DMS79 treated with DMSO at 0.1 percent for 48 hours (cell line): ENCODE results near the gene MCEMP1.
A peak's percentile ranks its signal among the peaks of the same experiment; 100 is the strongest.
"Not testable (repeated sequence)": the region's sequence is repeated elsewhere in the genome, so short reads cannot be mapped to it uniquely, and the experiment has no call there.

Experiments used
- DNase-seq: peaks from one replicate; lab custom pipeline; 2025; lab: John Stamatoyannopoulos, UW

The MCEMP1 gene

DNA sequence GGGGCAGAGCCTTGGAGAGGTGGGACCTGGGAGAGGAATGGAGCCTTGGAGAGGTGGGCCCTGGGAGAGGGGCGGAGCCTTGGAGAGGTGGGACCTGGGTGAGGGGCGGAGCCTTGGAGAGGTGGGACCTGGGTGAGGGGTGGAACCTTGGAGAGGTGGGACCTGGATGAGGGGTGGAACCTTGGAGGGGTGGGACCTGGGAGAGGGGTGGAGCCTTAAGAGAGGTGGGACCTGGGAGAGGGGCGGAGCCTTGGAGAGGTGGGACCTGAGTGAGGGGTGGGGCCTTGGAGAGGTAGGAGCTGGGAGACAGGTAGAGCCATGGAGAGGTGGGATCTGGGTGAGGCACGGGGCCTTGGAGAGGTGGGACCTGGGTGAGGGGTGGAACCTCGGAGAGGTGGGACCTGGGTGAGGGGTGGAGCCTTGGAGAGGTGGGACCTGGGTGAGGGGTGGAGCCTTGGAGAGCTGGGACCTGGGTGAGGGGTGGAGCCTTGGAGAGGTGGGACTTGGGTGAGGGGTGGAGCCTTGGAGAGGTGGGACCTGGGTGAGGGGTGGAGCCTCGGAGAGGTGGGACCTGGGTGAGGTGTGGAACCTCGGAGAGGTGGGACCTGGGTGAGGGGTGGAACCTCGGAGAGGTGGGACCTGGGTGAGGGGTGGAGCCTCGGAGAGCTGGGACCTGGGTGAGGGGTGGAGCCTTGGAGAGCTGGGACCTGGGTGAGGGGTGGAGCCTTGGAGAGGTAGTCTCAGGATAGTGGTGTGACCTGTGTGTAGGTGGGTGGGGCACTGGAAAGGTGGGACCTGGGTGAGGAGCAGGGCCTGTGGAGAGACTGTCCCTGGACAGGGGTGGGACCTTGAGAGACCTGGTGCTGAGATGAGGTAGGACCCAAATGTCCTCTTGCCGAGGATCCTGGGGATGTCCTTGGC lies 33.0 kb upstream of the MCEMP1 start:
- DNase-seq, result not testable (repeated sequence)

- DNase-seq, result no peak
These were observed 32.4 kb upstream of the MCEMP1 start for GRCh38 chr19:7644550-7644877.

- no peak for DNase-seq
These were observed 31.7 kb upstream of the MCEMP1 start for GRCh38 chr19:7645163-7645562.

DNA sequence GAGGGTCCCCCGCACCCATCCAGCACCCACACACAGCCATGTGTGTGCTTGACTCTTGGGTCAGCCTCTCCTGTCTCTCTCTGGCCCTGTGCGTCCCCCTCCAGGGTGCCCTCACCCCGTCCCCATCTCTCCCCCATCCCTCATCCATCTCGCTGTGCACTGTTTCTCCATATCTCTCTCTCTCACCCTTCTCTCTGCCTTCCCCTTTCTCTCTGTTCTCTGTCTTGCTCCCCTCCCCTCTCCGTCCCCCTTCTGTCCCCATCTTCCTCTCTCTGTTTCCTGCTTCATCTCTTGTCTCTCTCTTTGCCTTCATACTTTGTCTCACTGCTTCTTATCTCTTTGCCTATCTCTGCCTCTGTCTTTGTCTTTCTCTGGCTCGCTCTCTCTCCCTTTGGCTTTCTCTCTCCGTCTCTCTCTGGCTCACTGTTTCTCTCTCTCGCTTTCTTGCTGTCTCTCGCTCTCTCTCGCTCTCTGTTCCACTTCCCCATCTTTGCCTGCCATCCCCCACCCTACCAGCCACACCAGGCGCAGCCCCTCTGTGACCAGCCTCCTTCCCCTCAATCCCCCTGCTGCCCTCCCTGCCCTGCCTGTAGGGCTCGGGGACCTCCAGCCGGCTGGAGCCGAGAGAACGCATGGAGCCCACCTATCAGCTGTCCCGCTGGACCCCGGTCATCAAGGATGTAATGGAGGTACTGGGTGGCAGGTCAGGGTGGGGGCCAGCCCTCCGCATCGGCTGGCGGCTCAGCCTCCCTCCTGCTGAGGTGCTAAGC lies 31.0 kb upstream of the MCEMP1 start:
- DNase-seq, result no peak

GRCh38 chr19:7646426-7646700 lies 30.5 kb upstream of the MCEMP1 start:
- no peak for DNase-seq

DNA sequence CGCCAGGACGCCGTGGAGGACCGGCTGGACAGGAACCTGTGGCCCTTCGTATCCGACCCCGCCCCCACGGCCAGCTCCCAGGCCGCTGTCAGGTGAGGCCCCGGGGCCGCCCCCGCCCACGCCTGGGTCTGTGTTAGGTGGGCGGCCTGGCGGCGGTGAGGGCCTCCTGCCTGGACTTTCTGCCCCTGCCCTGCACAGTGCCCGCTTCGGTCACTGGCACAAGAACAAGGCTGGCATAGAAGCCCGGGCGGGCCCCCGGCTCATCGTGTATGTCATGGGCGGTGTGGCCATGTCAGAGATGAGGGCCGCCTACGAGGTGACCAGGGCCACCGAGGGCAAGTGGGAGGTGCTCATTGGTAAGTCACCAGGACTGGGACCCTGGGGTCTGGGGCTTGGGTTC lies 29.7 kb upstream of the MCEMP1 start:
- no peak for DNase-seq

DNA sequence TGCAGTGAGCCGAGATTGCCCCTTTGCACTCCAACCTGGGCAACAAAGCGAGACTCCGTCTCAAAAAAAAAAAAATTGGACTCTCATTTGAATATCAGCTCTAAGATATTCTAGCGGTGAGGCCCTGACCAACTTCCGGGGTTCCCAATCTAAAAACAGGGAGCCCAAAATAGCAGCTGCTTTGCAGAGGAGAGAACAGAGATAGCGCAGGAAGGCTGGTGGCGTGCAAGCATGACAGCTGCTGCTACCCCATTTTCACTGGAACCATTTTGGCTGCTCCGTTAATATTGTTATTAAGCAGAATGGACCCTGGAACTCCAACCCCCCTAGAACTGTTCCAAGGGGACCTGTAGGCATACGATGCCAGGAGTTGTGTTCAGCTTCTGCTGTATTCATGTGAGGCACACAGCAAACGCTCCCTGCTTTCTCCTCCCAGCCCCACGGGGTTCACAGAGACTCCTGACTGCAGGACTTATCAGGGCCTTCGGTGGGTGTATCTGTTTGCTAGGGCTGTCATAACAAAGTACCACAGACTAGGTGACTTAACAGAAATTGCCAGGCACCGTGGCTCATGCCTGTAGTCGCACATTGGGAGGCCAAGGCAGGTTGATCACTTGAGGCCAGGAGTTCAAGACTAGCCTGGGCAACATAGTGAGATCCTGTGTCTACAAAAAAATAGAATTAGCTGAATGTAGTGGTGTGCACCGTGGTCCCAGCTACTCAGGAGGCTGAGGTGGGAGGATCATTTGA lies 28.4 kb upstream of the MCEMP1 start:
- no peak for DNase-seq

- DNase-seq, result no peak
These were observed 26.7 kb upstream of the MCEMP1 start for GRCh38 chr19:7650148-7650547.

DNA sequence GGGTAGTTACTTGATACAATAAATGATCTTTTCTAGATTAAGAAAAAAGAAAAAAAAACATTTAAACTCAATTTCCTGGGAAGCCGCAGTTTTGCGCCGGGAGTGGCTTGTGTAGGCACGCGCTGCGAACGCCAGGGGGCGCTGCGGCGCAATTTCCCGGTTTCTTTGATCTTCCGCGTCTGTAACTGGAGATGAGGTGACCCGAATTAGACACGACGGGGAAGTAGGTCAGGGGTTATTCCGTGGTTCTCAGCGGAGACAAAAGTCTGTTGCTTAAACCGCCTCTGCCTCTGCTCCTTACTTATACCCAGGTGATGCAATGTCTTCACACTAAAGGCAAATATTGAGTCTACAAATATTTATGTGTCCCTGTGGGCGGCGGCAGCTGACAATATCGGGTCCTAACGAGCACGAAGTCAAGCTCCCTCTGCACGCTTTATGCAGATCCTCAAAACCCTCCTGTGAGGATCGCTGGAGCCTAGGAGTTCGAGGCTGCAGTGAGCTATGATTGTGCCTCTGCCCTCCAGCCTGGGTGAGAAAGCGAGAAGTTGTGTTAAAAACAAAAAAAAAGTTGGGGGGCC lies 24.7 kb upstream of the MCEMP1 start:
- DNase-seq, result peak; percentile 76

- DNase-seq, result no peak
These were observed 22.5 kb upstream of the MCEMP1 start for GRCh38 chr19:7654401-7654800.

GRCh38 chr19:7655581-7655980 lies 21.3 kb upstream of the MCEMP1 start:
- no peak for DNase-seq

DNA sequence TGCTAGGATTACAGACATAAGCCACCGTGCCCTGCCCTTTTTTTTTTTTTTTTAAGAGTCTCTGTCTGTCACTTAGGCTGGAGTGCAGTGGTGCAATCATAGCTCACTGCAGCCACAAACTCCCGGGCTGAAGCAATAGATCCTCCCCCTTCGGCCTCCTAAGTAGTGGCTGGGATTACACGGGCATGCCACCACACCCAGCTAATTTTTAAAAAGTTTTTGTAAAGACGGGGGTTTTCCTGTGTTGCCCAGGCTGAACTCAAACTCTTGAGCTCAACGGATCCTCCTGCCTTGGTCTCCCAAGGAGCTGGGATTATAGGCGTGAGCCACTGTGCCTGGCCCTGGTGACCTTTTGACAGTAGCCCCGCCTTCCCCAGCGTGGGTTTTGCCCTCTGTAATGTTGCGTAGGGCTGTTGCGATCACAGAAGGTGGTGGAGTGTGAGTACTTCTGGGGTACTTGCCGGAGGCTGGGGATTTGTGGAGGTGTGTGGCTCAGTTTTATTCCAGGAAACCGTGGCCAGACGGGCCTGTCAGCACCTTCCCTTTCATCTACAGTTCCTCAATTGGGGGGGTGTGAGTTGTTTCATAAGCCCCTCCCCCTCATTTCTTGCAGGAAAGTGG lies 19.6 kb upstream of the MCEMP1 start:
- DNase-seq, result no peak

DNA sequence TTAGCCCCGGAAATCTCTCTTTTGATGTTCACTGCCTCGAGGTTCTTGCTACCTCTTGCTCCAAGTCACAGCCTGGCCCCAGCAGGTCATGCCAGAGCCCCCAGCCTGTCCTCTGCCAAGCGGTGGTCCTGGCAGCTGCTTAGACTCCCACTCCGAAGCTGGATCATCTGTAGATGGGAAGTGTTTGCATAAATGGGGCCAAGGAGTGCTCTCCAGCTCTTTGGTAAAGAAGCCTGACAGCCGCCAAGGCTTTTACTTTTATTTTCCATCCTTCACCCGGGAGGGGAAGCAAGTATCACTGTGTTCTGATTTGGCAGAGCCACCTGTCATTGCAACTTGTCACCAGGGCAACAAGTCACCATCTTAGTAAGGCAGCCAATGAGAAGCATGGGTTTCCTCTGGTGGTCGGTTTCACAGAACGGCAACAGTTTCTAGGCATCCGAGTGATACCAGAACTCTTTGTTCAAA lies 18.6 kb upstream of the MCEMP1 start:
- peak; percentile 78 for DNase-seq

GRCh38 chr19:7661744-7662538 lies 14.9 kb upstream of the MCEMP1 start:
- no peak for DNase-seq

DNA sequence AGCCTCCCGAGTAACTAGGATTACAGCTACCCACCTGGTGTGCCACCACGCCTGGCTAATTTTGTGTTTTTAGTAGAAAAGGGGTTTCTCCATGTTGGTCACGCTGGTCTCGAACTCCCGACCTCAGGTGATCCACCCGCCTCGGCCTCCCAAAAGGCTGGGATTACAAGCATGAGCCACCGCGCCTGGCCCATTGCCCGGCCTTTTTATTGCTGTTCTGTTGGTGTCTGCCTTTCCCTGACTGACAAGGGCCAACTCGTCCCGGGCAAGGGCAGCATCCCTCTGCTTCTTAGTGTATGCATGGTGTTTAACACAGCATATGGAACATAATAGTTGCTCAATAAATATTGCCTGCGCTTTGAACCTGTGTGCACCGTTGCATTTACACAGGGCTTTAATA lies 14.2 kb upstream of the MCEMP1 start:
- no peak for DNase-seq

GRCh38 chr19:7663706-7664105 lies 13.2 kb upstream of the MCEMP1 start:
- no peak for DNase-seq

- no peak for DNase-seq
These were observed 11.8 kb upstream of the MCEMP1 start for GRCh38 chr19:7665076-7665475.

- no peak for DNase-seq
These were observed 8.0 kb upstream of the MCEMP1 start, which contains the start of gene RETN for GRCh38 chr19:7668842-7669241. RETN (plus strand) TSS chr19:7669049; CDS start chr19:7669327, 278 bp downstream.

- DNase-seq, result no peak
These were observed 7.2 kb upstream of the MCEMP1 start for GRCh38 chr19:7669641-7670040.

- peak; percentile 12 for DNase-seq
These were observed 6.6 kb upstream of the MCEMP1 start for GRCh38 chr19:7670150-7670783.
